ENCODE data around the gene TBX20. TPM values are rescaled to one million over a fixed set of nuclear protein-coding genes. Genes with fewer than 3 reads are reported as not detected.

Gene TBX20
- total RNA-seq, 1 experiment from 2014 or later: not detected

GRCh38 chr7:35267411-35267810 is 13.5 kb upstream of the TBX20 start:
- Mint-ChIP-seq H3K27ac (no peak overlapping the region), H3K9me3 (no peaks in the 10 kb centered on the region)

More at GRCh38 chr7:35267411-35267810, 13.5 kb upstream of the TBX20 start:
- no peak overlapping the region for H3K27ac ChIP-seq (ENCODE audit: insufficient read length, low read depth, low read length)
- no peaks in the 10 kb centered on the region; the same call in 1 of the 2 replicates for H3K4me1 ChIP-seq (ENCODE audit: insufficient read depth, low read length)
- no peak overlapping the region for H3T11ph ChIP-seq (ENCODE audit: low read length)
- no peaks in the 10 kb centered on the region for H3K79me1 ChIP-seq (ENCODE audit: insufficient read depth, low read depth, low read length, poor library complexity, severe bottlenecking)
- H3K4me2 ChIP-seq (ENCODE audit: insufficient read depth, insufficient read length, low read length): no peak overlapping the region
- TF ChIP-seq CTCF (conservative IDR thresholded peaks at IDR 0.05): no peak
- H2BK120ac ChIP-seq (ENCODE audit: low read depth, low read length, poor library complexity, severe bottlenecking): no peak overlapping the region
- no peak overlapping the region for H2BK5ac ChIP-seq (ENCODE audit: insufficient read length, low read length)
- H4K8ac ChIP-seq (replicated peaks; ENCODE audit: insufficient read length, low read depth, low read length): no peak overlapping the region
- H3K23ac ChIP-seq (ENCODE audit: insufficient read length, low read depth, low read length): no peak overlapping the region
- no peak overlapping the region for H4K91ac ChIP-seq (ENCODE audit: insufficient read length, low read depth, low read length)
- H3K23me2 ChIP-seq (ENCODE audit: insufficient read length, low read depth, low read length, poor library complexity, severe bottlenecking): no peaks in the 10 kb centered on the region
- DNase-seq: no peak
- H4K5ac ChIP-seq (ENCODE audit: insufficient read length, low read depth, low read length): no peak overlapping the region
- no peak overlapping the region for H2BK15ac ChIP-seq (ENCODE audit: low read depth, low read length)
- peaks cover 57% of the 10 kb centered on the region for H3K27me3 Mint-ChIP-seq (ENCODE audit: low read depth)
- H2BK12ac ChIP-seq (ENCODE audit: insufficient read length, low read depth, low read length): no peak overlapping the region
- H2BK20ac ChIP-seq (ENCODE audit: low read depth, low read length, poor library complexity, severe bottlenecking): no peak overlapping the region
- no peak overlapping the region for H3K4me3 Mint-ChIP-seq
- H2AK5ac ChIP-seq (ENCODE audit: insufficient read length, low read length): no peak overlapping the region
- no peaks in the 10 kb centered on the region for H3K79me2 ChIP-seq (ENCODE audit: insufficient read depth, low read length)
- H3K9ac ChIP-seq (ENCODE audit: extremely low read depth, insufficient read length, low read length): no peak overlapping the region
- H3K4ac ChIP-seq (ENCODE audit: low read depth, low read length): no peak overlapping the region
- H2AFZ ChIP-seq (ENCODE audit: low read length): no peak overlapping the region
- peaks cover 3 to 8% of the 10 kb centered on the region in 2 experiments; a peak in 2 of 4 replicates for H3K4me1 Mint-ChIP-seq
- no peak overlapping the region for H3K14ac ChIP-seq (ENCODE audit: insufficient read depth, low read length)
- no peak overlapping the region for H3K56ac ChIP-seq (ENCODE audit: insufficient read length, low read depth, low read length)
- H4K20me1 ChIP-seq (ENCODE audit: control insufficient read depth, insufficient read depth, insufficient read length): no peaks in the 10 kb centered on the region
- no peaks in the 10 kb centered on the region for H3K9me3 ChIP-seq (ENCODE audit: control insufficient read depth, low read depth, low read length)
- peaks cover 11% of the 10 kb centered on the region; the same call in 1 of the 2 replicates for H3K27me3 ChIP-seq (ENCODE audit: insufficient read depth, low read length)
- no peaks in the 10 kb centered on the region for H3K36me3 Mint-ChIP-seq (ENCODE audit: insufficient read depth in 1 of 3, low read depth in 3 of 3)
- no peak overlapping the region for H3K18ac ChIP-seq (ENCODE audit: insufficient read length, low read depth, low read length)
